Progenitor cell of endocrine pancreas (in vitro differentiated cells): ENCODE data around the gene RALA. TPM values are rescaled to one million over a fixed set of nuclear protein-coding genes. Genes with fewer than 3 reads are reported as not detected.

ENCODE experiments used
- DNase-seq: peaks from one replicate; pipeline ENCODE4 v3.0.0; 2021; ENCODE audit warnings: low spot score; ENCODE audit not compliant: unreplicated experiment
- H3K27ac Mint-ChIP-seq: 2 replicates; pipeline ENCODE4 v1.8.0; 2021; ENCODE audit warnings: mild to moderate bottlenecking, moderate library complexity, mixed read lengths
- H3K27me3 Mint-ChIP-seq: 2 replicates; pipeline ENCODE4 v1.8.0; 2021; ENCODE audit warnings: mixed read lengths
- H3K36me3 Mint-ChIP-seq: 2 replicates; pipeline ENCODE4 v1.8.0; 2022; ENCODE audit warnings: mixed read lengths; ENCODE audit not compliant: insufficient read depth
- H3K4me1 Mint-ChIP-seq: 2 replicates; pipeline ENCODE4 v1.8.0; 2021; ENCODE audit warnings: low read depth, mixed read lengths
- H3K4me3 Mint-ChIP-seq: 2 replicates; pipeline ENCODE4 v1.8.0; 2021; ENCODE audit warnings: low read depth, mild to moderate bottlenecking, moderate library complexity, mixed read lengths
- H3K9me3 Mint-ChIP-seq: 2 replicates; pipeline ENCODE4 v1.8.0; 2021; ENCODE audit warnings: low read depth, mixed read lengths
- total RNA-seq: library from RNA; stranded (reverse); gene quantifications from 2 replicates; pipeline ENCODE4 v1.2.1, GENCODE V29; 2021
- TF ChIP-seq, protein P1 (sequence below): fragments of 200-600 bp; sonication (generic); IDR thresholded peaks from one replicate; pipeline ENCODE4 v1.5.0; 2021; ENCODE audit warnings: antibody characterized with exemption, mild to moderate bottlenecking; ENCODE audit not compliant: unreplicated experiment

Gene RALA
- total RNA-seq, 1 donor from 2014 or later: 39.6 TPM

- Mint-ChIP-seq H3K27ac (no peak overlapping the region), H3K4me3 (no peak overlapping the region), H3K27me3 (no peaks in the 10 kb centered on the region), H3K9me3 (peaks cover 9% of the 10 kb centered on the region), H3K36me3 (peaks cover 22% of the 10 kb centered on the region), H3K4me1 (no peaks in the 10 kb centered on the region)
- TF ChIP-seq, protein P1, sequence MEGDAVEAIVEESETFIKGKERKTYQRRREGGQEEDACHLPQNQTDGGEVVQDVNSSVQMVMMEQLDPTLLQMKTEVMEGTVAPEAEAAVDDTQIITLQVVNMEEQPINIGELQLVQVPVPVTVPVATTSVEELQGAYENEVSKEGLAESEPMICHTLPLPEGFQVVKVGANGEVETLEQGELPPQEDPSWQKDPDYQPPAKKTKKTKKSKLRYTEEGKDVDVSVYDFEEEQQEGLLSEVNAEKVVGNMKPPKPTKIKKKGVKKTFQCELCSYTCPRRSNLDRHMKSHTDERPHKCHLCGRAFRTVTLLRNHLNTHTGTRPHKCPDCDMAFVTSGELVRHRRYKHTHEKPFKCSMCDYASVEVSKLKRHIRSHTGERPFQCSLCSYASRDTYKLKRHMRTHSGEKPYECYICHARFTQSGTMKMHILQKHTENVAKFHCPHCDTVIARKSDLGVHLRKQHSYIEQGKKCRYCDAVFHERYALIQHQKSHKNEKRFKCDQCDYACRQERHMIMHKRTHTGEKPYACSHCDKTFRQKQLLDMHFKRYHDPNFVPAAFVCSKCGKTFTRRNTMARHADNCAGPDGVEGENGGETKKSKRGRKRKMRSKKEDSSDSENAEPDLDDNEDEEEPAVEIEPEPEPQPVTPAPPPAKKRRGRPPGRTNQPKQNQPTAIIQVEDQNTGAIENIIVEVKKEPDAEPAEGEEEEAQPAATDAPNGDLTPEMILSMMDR: no peak
- DNase-seq: no peak
These were observed 33.0 kb downstream of the RALA start for GRCh38 chr7:39656415-39656814.

DNA sequence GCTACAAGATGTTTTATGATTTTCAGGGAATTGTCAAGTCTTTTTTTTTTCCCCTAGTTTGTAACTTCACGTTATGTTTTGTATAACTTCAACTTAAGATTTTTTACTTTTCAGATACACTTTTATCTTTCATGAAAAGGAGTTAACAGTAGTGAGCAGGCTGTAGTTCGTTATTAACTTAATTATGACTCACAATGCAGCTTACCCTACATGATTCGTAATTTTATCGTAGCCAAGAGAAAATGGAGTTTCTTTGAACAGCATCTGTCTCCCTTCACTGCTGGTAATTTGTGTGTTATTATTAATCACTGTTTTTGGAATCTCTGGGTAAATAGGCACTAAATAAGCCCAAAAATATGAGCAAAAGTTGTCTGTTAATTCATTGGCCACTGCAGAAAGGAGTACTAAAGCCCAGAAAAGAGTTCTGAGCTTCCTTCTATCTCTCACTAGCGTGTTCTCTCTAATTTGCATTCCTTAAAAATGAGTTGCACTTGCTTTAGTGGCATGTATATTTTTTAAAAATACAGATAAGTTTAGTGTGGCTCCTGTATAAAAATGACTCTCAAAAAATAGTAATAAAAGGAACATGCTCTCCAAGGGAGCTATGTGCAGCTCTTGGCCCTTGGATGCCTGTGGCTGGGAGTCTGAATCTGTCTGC is 36.1 kb downstream of the RALA start:
- Mint-ChIP-seq H3K27me3 (no peaks in the 10 kb centered on the region), H3K36me3 (peaks cover 34% of the 10 kb centered on the region), H3K9me3 (peaks cover 22% of the 10 kb centered on the region), H3K4me3 (no peak overlapping the region), H3K27ac (no peak overlapping the region), H3K4me1 (no peaks in the 10 kb centered on the region)
- TF ChIP-seq, protein P1: no peak
- no peak for DNase-seq

DNA sequence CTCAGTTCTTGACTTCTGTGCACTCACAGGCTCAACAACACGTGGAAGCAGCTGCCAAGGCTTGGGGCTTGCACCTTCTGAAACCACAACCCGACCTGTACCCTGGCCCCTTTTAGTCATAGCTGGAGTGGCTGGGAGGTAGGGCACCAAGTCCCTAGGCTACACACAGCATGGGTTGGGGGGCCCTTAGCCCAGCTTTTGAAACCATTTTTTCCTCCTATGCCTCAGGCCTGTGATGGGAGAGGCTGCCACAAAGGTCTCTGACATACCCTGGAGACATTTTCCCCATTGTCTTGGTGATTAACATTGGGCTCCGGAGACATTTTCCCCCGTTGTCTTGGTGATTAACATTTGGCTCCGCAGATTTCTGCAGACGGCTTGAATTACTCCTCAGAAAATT is 38.6 kb downstream of the RALA start:
- Mint-ChIP-seq H3K9me3 (peaks cover 18% of the 10 kb centered on the region), H3K36me3 (peaks cover 29% of the 10 kb centered on the region), H3K4me3 (no peak overlapping the region), H3K27me3 (no peaks in the 10 kb centered on the region), H3K27ac (no peak overlapping the region), H3K4me1 (peaks cover 2% of the 10 kb centered on the region)
- DNase-seq: no peak
- TF ChIP-seq, protein P1: no peak

DNA sequence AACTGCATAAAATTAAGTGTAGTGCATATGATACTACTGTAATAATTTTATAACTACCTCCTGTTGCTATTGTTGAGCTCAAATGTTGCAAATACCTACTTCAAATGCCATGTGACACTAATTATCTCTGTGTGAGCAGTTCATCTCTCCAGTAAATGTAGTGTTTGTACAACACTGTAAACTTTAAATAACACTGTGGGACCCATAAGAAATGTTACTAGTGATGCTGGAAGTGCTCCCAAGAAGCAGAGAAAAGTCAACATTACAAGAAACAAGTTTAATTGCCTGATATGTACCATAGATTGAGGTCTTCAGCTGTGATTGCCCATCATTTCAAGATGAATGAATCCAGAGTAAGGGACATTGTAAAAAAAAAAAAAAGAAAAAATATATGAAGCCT is 39.9 kb downstream of the RALA start:
- TF ChIP-seq, protein P1: no peak
- no peak overlapping the region for H3K4me3 Mint-ChIP-seq
- peaks cover 29% of the 10 kb centered on the region for H3K36me3 Mint-ChIP-seq
- H3K27ac Mint-ChIP-seq: no peak overlapping the region
- no peak for DNase-seq
- H3K9me3 Mint-ChIP-seq: peaks cover 18% of the 10 kb centered on the region
- H3K4me1 Mint-ChIP-seq: peaks cover 2% of the 10 kb centered on the region
- H3K27me3 Mint-ChIP-seq: no peaks in the 10 kb centered on the region

DNA sequence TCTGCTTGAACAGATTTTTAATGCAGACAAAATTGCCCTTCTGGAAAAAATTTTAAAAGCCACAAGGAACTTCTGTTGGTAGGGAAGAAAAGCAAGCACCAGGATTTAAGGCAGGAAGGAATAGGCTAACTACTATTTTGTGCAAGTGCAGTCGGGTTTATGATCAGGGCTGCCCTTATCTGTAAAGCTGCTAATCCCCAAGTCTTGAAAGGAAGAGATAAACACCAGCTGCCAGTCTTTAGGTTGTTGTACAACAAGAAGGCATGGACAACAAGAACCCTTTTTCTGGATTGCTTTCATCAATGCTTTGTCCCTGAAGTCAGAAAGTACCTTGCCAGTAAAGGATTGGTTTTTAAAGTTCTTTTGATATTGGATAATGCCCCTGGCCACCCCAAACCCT is 40.7 kb downstream of the RALA start:
- Mint-ChIP-seq H3K27ac (no peak overlapping the region), H3K4me1 (peaks cover 2% of the 10 kb centered on the region), H3K4me3 (no peak overlapping the region), H3K9me3 (peaks cover 18% of the 10 kb centered on the region), H3K27me3 (no peaks in the 10 kb centered on the region), H3K36me3 (peaks cover 29% of the 10 kb centered on the region)
- DNase-seq: no peak
- TF ChIP-seq, protein P1: no peak
